Heart left ventricle (tissue), 16 donors: ENCODE data around the gene TMC3. TPM values are rescaled to one million over a fixed set of nuclear protein-coding genes. Genes with fewer than 3 reads are reported as not detected.

Experiments used
- ATAC-seq, 4 donors: fragments of 200-7000 bp; cut with Tn5 transposase; one replicate each; pipeline ENCODE4 v1.9.1; 2020 to 2022; ENCODE audit warnings: moderate library complexity in 4 of 4, mild to moderate bottlenecking in 3 of 4, moderate number of reproducible peaks in 1 of 4
- DNase-seq, 5 donors: peaks; one replicate each; pipeline ENCODE4 v3.0.0-alpha.2; 2020
- H3K27ac ChIP-seq, 12 donors: fragments of 200-600 bp; sonication (generic) in 4 of 12; one replicate each; pipeline versions ENCODE4 v1.5.0 to v1.8.0; 2016 to 2022; ENCODE audit warnings: mild to moderate bottlenecking in 2 of 12
- H3K27me3 ChIP-seq, 9 donors: fragments of 200-600 bp; sonication (generic) in 2 of 9; one replicate each; pipeline versions ENCODE4 v1.5.1 to v1.8.0; 2016 to 2022; ENCODE audit warnings: mild to moderate bottlenecking in 3 of 9
- H3K36me3 ChIP-seq, 9 donors: fragments of 200-600 bp; sonication (generic) in 2 of 9; one replicate each; pipeline versions ENCODE4 v1.5.0 to v1.8.0; 2018 to 2022; ENCODE audit warnings: mild to moderate bottlenecking in 2 of 9
- H3K4me1 ChIP-seq, 12 donors: fragments of 200-600 bp; sonication (generic) in 4 of 12; one replicate each; pipeline versions ENCODE4 v1.5.0 to v1.8.0; 2016 to 2022; ENCODE audit warnings: mild to moderate bottlenecking in 3 of 12
- H3K4me3 ChIP-seq, 12 donors: fragments of 200-600 bp; sonication (generic) in 4 of 12; one replicate each; pipeline versions ENCODE4 v1.5.0 to v1.8.0; 2017 to 2022; ENCODE audit warnings: mild to moderate bottlenecking in 9 of 12, moderate library complexity in 4 of 12
- H3K9me3 ChIP-seq, 12 donors: fragments of 200-600 bp; sonication (generic) in 4 of 12; one replicate each; pipeline versions ENCODE4 v1.5.0 to v1.8.0; 2016 to 2022; ENCODE audit warnings: mild to moderate bottlenecking in 1 of 12
- POLR2A ChIP-seq, 2 donors: fragments of 450-650 bp; IDR thresholded peaks; one replicate each; pipeline ENCODE4 v1.6.1; 2017; ENCODE audit warnings: antibody characterized with exemption in 2 of 2, mild to moderate bottlenecking in 2 of 2, moderate library complexity in 2 of 2
- WGBS, 4 donors: extraction: QIAGEN DNeasy Blood & Tissue Kit in 2 of 4; methylation state at CpG; one replicate each; pipeline versions ENCODE4 v1.1.5 to v1.1.7; 2013 to 2018; 5-methylcytosine and 5-hydroxymethylcytosine counted together
- intact Hi-C, 10 donors: fragments of 100-400 bp; cut with DNase I; formaldehyde crosslinking; loops; one replicate each; pipeline versions ENCODE4 v1.11.1 to v1.14.2; 2022
- polyA plus RNA-seq, 2 donors: library from polyadenylated mRNA; stranded (reverse); fragments of 200-250 nt; gene quantifications; one replicate each; pipeline ENCODE4 v1.2.3, GENCODE V29; 2013
- total RNA-seq, 9 donors: library from RNA; depleted of rRNA in 2 of 9; stranded (reverse); fragments of >200 nt in 2 of 9; fragmentation: NEBNext Ultra II Directional in 3 of 9; extraction: Animal tissue kit (Norgen Biotek cat#: 25700) in 3 of 9; gene quantifications; one replicate each; pipeline versions ENCODE4 v1.1.0 to v1.2.4, GENCODE V29; 2016 to 2023
- TF ChIP-seq, protein P1 (sequence below), 12 donors: fragments of 200-600 bp; sonication (generic) in 4 of 12; IDR thresholded peaks; one replicate each; pipeline versions ENCODE4 v1.5.0 to v1.8.0; 2018 to 2022; ENCODE audit warnings: antibody characterized with exemption in 12 of 12, mild to moderate bottlenecking in 5 of 12
- donor health status: ischemic (EF 13 %, LVEDD 7.1; RV severe dilation, severe dysfunction).
- donor health status: healthy with polysubstance abuse.
- donor health status: DM: no; HTN: yes; CAD: no.
- donor health status: DM: no; HTN: no; CAD: no.
- donor health status: ischemic (EF 25% LVEDD 6.9; RV normal size, moderate dysfunction).
- donor health status: ischemic (EF 25% LVEDD 5.7; RV mildly dilated, moderate dysfunction).
- donor health status: healthy.
- donor health status: DM: yes; HTN: yes; CAD: no.
- donor health status: ischemic (EF 35%, LVEDD 5.7; RV mildly dilated, moderate dysfunction).
- donor health status: nonischemic (EF 11% LVEDD 7.7; RV severe dilation, severe dysfunction).
- donor health status: DM: yes; HTN: yes; CAD: no.
- donor health status: PGD.
- donor health status: ischemic (EF 29% LVEDD 5.4; RV normal size, mild dysfunction).
- donor health status: nonischemic (EF 23%, LVEDD 6.1; RV moderate dilation, normal function).

The TMC3 gene
- total and polyA plus RNA-seq, 11 donors, result 0.19 TPM; not detected in 10

DNA sequence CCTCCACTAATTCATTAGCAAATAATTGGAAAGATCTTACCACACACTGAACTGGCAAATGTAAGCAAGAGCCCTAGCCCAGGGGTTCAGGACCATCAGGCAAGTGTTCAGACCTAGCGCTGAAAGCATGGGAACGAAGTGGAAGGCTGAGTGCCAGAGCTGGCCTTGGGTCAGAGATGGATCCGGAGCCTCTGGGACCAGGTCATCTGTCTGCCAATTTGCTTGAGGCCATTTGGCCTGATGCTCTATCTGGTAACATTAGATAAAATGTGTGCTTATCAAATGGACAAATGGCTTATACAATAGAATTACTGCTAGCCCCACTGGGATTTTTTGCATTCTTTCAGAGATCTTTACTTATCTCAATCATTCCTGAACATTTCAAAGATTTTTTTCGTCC, 1.4 kb upstream of the TMC3 start:
- DNase-seq (no peak), ATAC-seq (no peak)
- Histone ChIP-seq H3K27ac (no peak overlapping the region), H3K4me1 (peaks cover 0 to 5% (median 0%) of the 10 kb centered on the region in 12 donors), H3K36me3 (no peaks in the 10 kb centered on the region), H3K4me3 (no peak overlapping the region), H3K27me3 (no peaks in the 10 kb centered on the region), H3K9me3 (no peaks in the 10 kb centered on the region)
- TF ChIP-seq POLR2A (IDR thresholded peaks at IDR 0.05), result no peak
- TF ChIP-seq, protein P1, sequence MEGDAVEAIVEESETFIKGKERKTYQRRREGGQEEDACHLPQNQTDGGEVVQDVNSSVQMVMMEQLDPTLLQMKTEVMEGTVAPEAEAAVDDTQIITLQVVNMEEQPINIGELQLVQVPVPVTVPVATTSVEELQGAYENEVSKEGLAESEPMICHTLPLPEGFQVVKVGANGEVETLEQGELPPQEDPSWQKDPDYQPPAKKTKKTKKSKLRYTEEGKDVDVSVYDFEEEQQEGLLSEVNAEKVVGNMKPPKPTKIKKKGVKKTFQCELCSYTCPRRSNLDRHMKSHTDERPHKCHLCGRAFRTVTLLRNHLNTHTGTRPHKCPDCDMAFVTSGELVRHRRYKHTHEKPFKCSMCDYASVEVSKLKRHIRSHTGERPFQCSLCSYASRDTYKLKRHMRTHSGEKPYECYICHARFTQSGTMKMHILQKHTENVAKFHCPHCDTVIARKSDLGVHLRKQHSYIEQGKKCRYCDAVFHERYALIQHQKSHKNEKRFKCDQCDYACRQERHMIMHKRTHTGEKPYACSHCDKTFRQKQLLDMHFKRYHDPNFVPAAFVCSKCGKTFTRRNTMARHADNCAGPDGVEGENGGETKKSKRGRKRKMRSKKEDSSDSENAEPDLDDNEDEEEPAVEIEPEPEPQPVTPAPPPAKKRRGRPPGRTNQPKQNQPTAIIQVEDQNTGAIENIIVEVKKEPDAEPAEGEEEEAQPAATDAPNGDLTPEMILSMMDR (IDR thresholded peaks at IDR 0.05), result no peak
- intact Hi-C loops, result loop anchor here in 1 of 10 donors (10.0 kb wide), 1 partner anchor 51 kb away; the partner anchor contains the start of gene STARD5
- WGBS, 4 donors, result 72 to 78% (median 77%) methylated on average over 4 of the region's 4 CpGs

DNA sequence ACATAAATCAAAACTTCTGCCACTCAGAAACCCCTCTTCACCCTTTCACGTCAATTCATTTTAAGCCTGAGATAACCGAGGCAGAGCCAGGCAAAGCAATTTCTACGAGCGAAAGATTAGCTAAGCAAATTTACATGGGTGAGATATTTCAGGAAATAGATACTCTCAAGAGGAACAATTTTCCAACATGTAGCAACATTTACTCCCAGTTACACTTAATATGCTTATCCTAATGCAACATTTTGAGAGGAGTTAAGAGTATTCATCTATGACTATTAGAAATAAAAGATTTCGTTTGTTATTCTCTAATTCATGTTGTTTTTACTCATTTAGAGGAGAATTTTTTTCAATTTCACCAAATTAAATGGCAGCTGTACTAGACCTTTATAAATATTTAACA, 837 bp downstream of the TMC3 start:
- Histone ChIP-seq H3K27ac (no peak overlapping the region), H3K4me1 (peaks cover 0 to 5% (median 0%) of the 10 kb centered on the region in 12 donors), H3K9me3 (no peaks in the 10 kb centered on the region), H3K36me3 (no peaks in the 10 kb centered on the region), H3K4me3 (no peak overlapping the region), H3K27me3 (no peaks in the 10 kb centered on the region)
- 64 to 74% (median 68%) methylated on average over 5 of the region's 5 CpGs for WGBS, 4 donors
- intact Hi-C loops, result loop anchor here in 1 of 10 donors (10.0 kb wide), 1 partner anchor 48 kb away; the partner anchor contains the start of gene STARD5
- TF ChIP-seq POLR2A (IDR thresholded peaks at IDR 0.05), result no peak
- TF ChIP-seq, protein P1 (IDR thresholded peaks at IDR 0.05), result no peak
- no peak for DNase-seq
- ATAC-seq, result no peak

DNA sequence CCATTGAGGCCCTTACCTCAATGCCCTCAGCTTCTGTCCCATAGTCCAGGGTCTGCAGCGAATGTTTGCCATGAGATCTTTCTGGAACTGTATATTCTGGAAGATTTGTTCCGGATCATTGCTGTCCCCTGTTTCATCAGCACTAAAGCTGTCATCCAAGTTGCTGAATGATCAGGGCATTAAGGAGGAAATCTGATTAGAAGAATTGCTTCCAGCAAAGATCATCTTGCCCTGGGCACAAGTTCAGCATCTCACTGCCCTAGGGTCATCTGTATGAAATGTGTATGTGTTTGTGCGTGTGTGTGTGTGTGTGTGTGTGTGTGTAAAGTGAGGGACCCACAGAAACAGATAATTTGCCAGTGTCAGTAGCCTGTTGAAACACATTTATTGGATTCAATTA, 1.4 kb downstream of the TMC3 start:
- ATAC-seq, result no peak
- 61 to 92% (median 76%) methylated on average over 3 of the region's 3 CpGs for WGBS, 4 donors

DNA sequence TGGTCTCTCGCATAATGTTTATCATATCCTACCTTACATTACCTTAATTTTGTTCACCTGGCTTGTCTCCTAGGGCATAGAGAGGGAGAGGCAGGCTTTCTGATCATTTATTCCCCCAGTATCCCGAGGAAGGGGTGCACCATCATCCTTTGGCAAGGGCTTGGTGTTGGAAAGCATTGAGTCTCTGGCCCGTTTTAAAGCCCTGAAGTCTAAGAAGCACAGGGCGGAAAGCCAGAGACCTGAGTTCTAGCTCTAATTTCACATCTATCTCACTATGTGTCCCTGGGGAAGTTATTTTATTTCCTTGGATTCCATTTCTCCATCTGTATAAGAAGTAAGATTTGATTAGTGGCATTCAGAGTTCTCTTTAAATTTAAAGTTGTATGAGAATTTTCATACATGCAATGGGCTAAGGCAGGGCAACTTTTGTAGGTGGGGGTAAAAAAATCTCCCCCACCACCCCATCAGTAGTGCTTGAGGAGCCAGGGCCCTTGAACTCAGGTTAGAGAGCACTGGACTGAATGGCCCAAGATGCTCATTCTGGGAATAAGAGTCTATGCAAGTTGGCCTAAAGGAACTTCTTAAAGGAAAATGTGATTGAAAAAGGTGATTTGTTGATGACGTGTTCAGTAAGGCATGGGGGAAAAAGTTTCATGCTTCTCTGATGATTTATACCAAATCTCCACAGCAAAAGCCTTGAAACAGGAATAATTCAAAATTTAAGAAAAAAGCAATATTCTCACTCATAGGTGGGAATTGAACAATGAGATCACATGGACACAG, 10.1 kb downstream of the TMC3 start:
- intact Hi-C loops, result no loop called here
- Histone ChIP-seq H3K27ac (peak overlapping the region in 1 of 12 donors; percentile 17), H3K27me3 (no peaks in the 10 kb centered on the region), H3K36me3 (no peaks in the 10 kb centered on the region), H3K4me1 (peaks cover 0 to 3% (median 0%) of the 10 kb centered on the region in 12 donors), H3K9me3 (no peaks in the 10 kb centered on the region), H3K4me3 (no peak overlapping the region)
- DNase-seq (peak in 2 of 5 donors; percentile 15 to 51), ATAC-seq (peak in 1 of 4 donors; percentile 22)
- TF ChIP-seq, protein P1 (IDR thresholded peaks at IDR 0.05), result no peak
- TF ChIP-seq POLR2A (IDR thresholded peaks at IDR 0.05), result no peak
- WGBS, 4 donors, result 76 to 81% (median 77%) methylated on average over 5 of the region's 5 CpGs

More for the DNA sequence above, 1.4 kb downstream of the TMC3 start:
- TF ChIP-seq POLR2A (IDR thresholded peaks at IDR 0.05), result no peak
- Histone ChIP-seq H3K4me3 (no peak overlapping the region), H3K27me3 (no peaks in the 10 kb centered on the region), H3K27ac (no peak overlapping the region), H3K36me3 (no peaks in the 10 kb centered on the region), H3K9me3 (no peaks in the 10 kb centered on the region), H3K4me1 (no peaks in the 10 kb centered on the region)
- DNase-seq, result no peak
- intact Hi-C loops, result loop anchor here in 1 of 10 donors (10.0 kb wide), 1 partner anchor 48 kb away; the partner anchor contains the start of gene STARD5
